A673 (cell line): ENCODE data around the gene CNPY4.

ENCODE experiments used
- CTCF ChIP-seq: fragments of 300-800, 200-600 bp; sonication (generic); conservative IDR thresholded peaks from 2 replicates; pipeline ENCODE4 v1.5.1; 2017; ENCODE audit warnings: low read depth, mild to moderate bottlenecking, antibody characterized with exemption, low read length, moderate library complexity, mixed read lengths
- EZH2 ChIP-seq: fragments of 200-600 bp; sonication (generic); IDR thresholded peaks from 2 replicates; pipeline ENCODE4 v1.6.1; 2017; ENCODE audit warnings: borderline replicate concordance, low read depth, mild to moderate bottlenecking, mixed read lengths, antibody characterized with exemption, low read length; ENCODE audit not compliant: poor library complexity, severe bottlenecking

GRCh38 chr7:100126239-100126930 lies 7.0 kb downstream of the CNPY4 start:
- TF ChIP-seq CTCF (no peak), EZH2 (no peak)
